A673 (cell line): ENCODE data around the gene INAFM2. TPM values are rescaled to one million over a fixed set of nuclear protein-coding genes. Genes with fewer than 3 reads are reported as not detected.

Experiments
- BruUV-seq: library from RNA; stranded (reverse); fragments of 400-500 nt; replicated peaks from 2 replicates; lab custom pipeline; 2021; lab: Mats Ljungman, UMichigan
- CTCF ChIA-PET: fragments of 300-600 bp; sonication (Branson Sonifier 250); formaldehyde crosslinking; loops from one replicate; lab custom pipeline; 2022; ENCODE audit warnings: antibody characterized with exemption; lab: Charles Lee
- POLR2A ChIA-PET: fragments of 300-600 bp; sonication (Branson Sonifier 250); formaldehyde crosslinking; loops from one replicate; lab custom pipeline; 2022; ENCODE audit warnings: antibody characterized with exemption; ENCODE audit not compliant: low non-redundant PET; lab: Charles Lee
- DNase-seq: peaks from one replicate; pipeline ENCODE4 v3.0.0-alpha.2; 2015; ENCODE audit warnings: low spot score
- H3K27ac ChIP-seq: fragments of 200-600 bp; sonication (generic); 2 replicates; pipeline ENCODE4 v1.5.1; 2016; ENCODE audit warnings: mixed run types, low read depth, mild to moderate bottlenecking, mixed read lengths, antibody characterized with exemption, low read length; ENCODE audit not compliant: poor library complexity, severe bottlenecking
- H3K27me3 ChIP-seq: fragments of 200-600 bp; sonication (generic); replicated peaks from 2 replicates; pipeline ENCODE4 v1.6.1; 2017; ENCODE audit warnings: mixed run types, low read depth, mild to moderate bottlenecking, mixed read lengths, antibody characterized with exemption, low read length; ENCODE audit not compliant: insufficient read depth, poor library complexity
- H3K36me3 ChIP-seq: fragments of 200-600 bp; sonication (generic); 2 replicates; pipeline ENCODE4 v1.6.1; 2016; ENCODE audit warnings: mixed run types, mild to moderate bottlenecking, mixed read lengths, antibody characterized with exemption, low read length; ENCODE audit not compliant: insufficient read depth, poor library complexity, severe bottlenecking
- H3K4me1 ChIP-seq: fragments of 200-600 bp; sonication (generic); 2 replicates; pipeline ENCODE4 v1.6.1; 2017; ENCODE audit warnings: mixed run types, mild to moderate bottlenecking, mixed read lengths, antibody characterized with exemption, low read length; ENCODE audit not compliant: insufficient read depth, poor library complexity, severe bottlenecking
- H3K4me3 ChIP-seq: fragments of 200-600 bp; sonication (generic); 2 replicates; pipeline ENCODE4 v1.5.1; 2016; ENCODE audit warnings: low read depth, mixed run types, mild to moderate bottlenecking, mixed read lengths, low read length; ENCODE audit not compliant: poor library complexity, severe bottlenecking
- H3K9me3 ChIP-seq: fragments of 200-600 bp; sonication (generic); 2 replicates; pipeline ENCODE4 v1.6.1; 2016; ENCODE audit warnings: mixed run types, low read depth, mild to moderate bottlenecking, mixed read lengths, antibody characterized with exemption, low read length; ENCODE audit not compliant: poor library complexity, severe bottlenecking
- CTCF ChIP-seq: fragments of 300-800, 200-600 bp; sonication (generic); conservative IDR thresholded peaks from 2 replicates; pipeline ENCODE4 v1.5.1; 2017; ENCODE audit warnings: low read depth, mild to moderate bottlenecking, antibody characterized with exemption, low read length, moderate library complexity, mixed read lengths
- EZH2 ChIP-seq: fragments of 200-600 bp; sonication (generic); IDR thresholded peaks from 2 replicates; pipeline ENCODE4 v1.6.1; 2017; ENCODE audit warnings: borderline replicate concordance, low read depth, mild to moderate bottlenecking, mixed read lengths, antibody characterized with exemption, low read length; ENCODE audit not compliant: poor library complexity, severe bottlenecking
- intact Hi-C: fragments of 100-400 bp; cut with micrococcal nuclease; formaldehyde crosslinking; loops from one replicate; pipeline ENCODE4 v1.10.0; 2022; ENCODE audit not compliant: unreplicated experiment
- total RNA-seq: library from RNA; stranded (reverse); gene quantifications from 2 replicates; pipeline ENCODE4 v1.2.3, GENCODE V29; 2021

The INAFM2 gene
- total RNA-seq, 1 experiment from 2014 or later: 14.5 TPM

GRCh38 chr15:40345867-40346578 is 22.5 kb downstream of the INAFM2 start:
- ChIA-PET CTCF (no interaction called here), POLR2A (no interaction called here)
- intact Hi-C loops: loop anchor here (2.0 to 10.0 kb wide), 2 partner anchors 77 to 169 kb away; no protein-coding TSS in a partner anchor
- no peak for DNase-seq
- BruUV-seq: no TSS peak
- Histone ChIP-seq H3K27me3 (no peaks in the 10 kb centered on the region), H3K36me3 (no peaks in the 10 kb centered on the region), H3K9me3 (no peaks in the 10 kb centered on the region), H3K4me3 (no peak overlapping the region), H3K4me1 (peaks cover 5% of the 10 kb centered on the region), H3K27ac (no peak overlapping the region)
- TF ChIP-seq CTCF: no peak
- TF ChIP-seq EZH2: no peak

- TF ChIP-seq EZH2 (no peak), CTCF (no peak)
- no TSS peak for BruUV-seq
- Histone ChIP-seq H3K27me3 (no peaks in the 10 kb centered on the region), H3K4me1 (no peaks in the 10 kb centered on the region), H3K36me3 (no peaks in the 10 kb centered on the region), H3K4me3 (no peak overlapping the region), H3K27ac (no peak overlapping the region), H3K9me3 (no peaks in the 10 kb centered on the region)
- ChIA-PET CTCF (no interaction called here), POLR2A (no interaction called here)
- intact Hi-C loops: loop anchor here (10.0 kb wide), 1 partner anchor 168 kb away; no protein-coding TSS in a partner anchor
- DNase-seq: no peak
Measured at GRCh38 chr15:40346579-40347558, 23.4 kb downstream of the INAFM2 start.

DNA sequence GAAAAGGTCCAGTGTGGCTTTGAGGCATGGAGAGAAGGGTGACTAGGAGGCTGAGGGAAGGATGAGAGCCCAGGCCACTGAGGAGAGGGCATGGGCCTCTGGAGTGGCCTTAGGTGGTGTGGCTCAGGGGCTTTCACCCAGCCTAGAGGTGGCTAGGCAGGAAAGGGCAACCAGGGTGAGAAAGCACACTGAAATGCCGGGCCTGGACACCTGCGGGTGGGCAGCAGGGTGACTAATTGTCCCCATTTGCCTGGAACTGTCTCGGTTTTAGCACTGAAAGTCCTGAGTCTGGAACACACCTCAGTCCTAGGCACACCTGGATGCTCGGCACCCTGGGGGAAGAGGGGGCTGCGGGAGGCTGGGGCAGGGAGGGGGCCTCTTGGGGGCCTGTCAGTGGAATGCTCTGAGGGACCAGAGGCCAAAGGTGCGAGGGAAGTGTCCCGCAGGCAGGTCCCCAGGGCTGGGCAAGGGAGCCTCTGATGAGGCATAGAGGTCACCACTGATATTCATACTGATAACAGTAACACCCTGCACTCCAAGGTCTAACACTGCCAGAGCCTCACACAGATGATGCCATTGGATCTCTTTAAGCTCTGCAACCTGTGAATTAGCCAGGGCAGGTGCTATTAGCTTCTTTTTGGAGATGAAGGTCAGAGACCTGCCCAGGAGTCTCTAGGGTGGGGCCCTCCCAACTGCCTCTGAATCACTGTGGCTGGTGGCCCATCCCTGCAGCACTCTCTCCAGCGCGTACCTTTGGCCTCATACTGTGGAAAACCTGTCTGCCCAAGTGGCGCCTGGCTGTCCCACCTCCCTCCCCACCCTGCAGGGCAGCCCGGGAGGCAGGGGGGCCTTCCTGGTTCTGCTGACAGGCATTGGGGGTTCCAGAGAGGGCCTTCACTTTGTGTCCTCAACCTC is 24.3 kb downstream of the INAFM2 start:
- Histone ChIP-seq H3K9me3 (no peaks in the 10 kb centered on the region), H3K4me1 (no peaks in the 10 kb centered on the region), H3K4me3 (no peak overlapping the region), H3K36me3 (no peaks in the 10 kb centered on the region), H3K27ac (no peak overlapping the region), H3K27me3 (no peaks in the 10 kb centered on the region)
- CTCF ChIA-PET: no interaction called here
- TF ChIP-seq EZH2: no peak
- no peak for TF ChIP-seq CTCF
- intact Hi-C loops: loop anchor here (10.0 kb wide), 1 partner anchor 167 kb away; no protein-coding TSS in a partner anchor
- no peak for DNase-seq
- BruUV-seq: no TSS peak
- POLR2A ChIA-PET: no interaction called here
